Frontal cortex (tissue), 4 donors: ENCODE data around the gene FASN. TPM values are rescaled to one million over a fixed set of nuclear protein-coding genes. Genes with fewer than 3 reads are reported as not detected.
"Not testable (repeated sequence)": the region's sequence is repeated elsewhere in the genome, so short reads cannot be mapped to it uniquely, and the experiment has no call there.

ENCODE experiments used
- DNase-seq, 2 donors: peaks; one replicate each; pipeline ENCODE4 v3.0.0; 2012; ENCODE audit warnings: low spot score in 2 of 2
- FAIRE-seq: peaks from 2 replicates; lab custom pipeline; 2012; peaks lifted over from hg19 to GRCh38; lab: Jason Lieb, UNC
- total RNA-seq: library from RNA; depleted of rRNA; stranded (reverse); fragments of >200 nt; gene quantifications from one replicate; pipeline ENCODE4 v1.2.3, GENCODE V29; 2014
- donor health status: control.
- donor health status: control.
- donor health status: control.

FASN gene
- 92.1 TPM for total RNA-seq

DNA sequence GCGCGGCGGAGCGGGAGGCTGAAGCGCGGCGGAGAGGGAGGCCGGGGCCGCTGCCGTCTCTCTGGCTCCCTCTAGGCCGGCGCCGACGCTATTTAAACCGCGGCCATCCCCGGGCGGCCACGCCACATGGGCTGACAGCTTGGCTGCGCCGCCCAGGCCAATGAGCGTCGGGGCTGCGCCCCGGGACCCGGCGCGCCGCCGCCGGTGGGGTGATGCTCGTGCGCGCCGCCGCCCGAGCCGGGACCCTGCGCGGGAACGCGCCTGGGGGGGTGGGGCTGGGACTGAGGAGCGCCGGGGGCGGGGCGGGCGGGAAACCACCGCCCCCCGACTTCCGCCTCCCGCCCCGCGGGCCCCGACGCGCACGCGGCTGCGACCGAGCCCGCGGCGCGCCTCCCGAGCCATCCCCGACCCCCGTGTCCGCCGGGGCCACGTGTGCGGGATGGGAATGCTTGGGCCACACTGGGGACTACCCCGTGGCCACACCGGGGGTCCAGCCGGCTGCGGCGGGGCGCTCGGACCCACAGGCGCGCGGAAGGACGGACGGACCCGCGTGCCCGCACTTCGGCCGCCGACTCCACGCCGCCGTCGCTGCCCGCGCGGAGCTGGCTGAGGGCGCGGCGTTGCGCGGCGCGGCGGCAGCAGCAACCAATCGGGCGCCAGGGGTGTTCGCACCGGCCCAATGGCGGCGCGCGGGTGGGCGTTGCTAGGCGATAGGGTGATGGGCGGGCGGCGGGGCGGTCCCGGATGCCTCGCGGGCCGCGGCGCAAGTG, at the start of gene FASN:
TSS of gene FASN (minus strand) at position 68 of the 770 bp plus-strand sequence. CDS start 1,791 bp downstream, outside the sequence.
- no peak for FAIRE-seq
- DNase-seq = peak; percentile 100

DNA sequence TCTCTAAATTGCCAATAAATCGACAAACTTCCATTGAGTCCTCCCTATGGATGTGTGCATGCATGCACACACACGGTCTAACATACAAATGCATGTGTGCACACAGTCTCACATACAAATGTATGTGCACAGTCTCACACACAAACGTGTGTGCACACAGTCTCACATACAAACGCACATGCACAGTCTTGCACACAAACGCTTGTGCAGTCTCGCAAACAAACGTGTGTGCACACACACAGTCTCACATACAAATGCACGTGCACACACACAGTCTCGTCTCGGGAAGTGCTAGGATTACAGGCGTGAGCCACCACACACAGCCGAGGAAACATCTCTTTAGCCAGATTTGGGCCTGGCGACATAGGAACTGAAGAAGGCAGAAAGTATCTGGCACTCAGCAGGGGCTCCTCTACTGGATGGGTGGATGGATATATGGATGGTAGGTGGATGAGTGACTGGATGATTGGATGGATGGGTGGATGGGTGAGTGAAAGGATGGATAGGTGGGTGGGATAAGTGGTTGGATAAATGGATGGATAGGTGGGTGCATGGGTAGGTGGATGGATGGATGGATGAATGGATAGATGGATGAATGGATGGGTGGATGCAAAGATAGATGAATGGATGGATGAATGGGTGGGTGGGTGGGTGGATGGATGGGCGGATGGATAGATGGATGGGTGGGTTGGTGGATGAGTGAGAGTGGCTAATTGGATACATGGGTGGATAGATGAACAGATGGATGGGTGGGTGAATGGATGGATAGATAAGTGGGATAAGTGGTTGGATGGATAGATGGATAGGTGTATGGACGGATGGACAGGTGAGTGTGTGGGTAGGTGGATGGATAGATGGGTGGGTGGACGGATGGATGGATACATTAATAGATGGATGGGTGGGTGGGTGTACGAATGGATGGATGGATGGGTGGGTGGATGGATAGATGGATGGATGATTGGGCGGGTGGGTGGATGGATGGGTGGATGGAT, 48.9 kb upstream of the FASN start:
- FAIRE-seq = no peak

DNA sequence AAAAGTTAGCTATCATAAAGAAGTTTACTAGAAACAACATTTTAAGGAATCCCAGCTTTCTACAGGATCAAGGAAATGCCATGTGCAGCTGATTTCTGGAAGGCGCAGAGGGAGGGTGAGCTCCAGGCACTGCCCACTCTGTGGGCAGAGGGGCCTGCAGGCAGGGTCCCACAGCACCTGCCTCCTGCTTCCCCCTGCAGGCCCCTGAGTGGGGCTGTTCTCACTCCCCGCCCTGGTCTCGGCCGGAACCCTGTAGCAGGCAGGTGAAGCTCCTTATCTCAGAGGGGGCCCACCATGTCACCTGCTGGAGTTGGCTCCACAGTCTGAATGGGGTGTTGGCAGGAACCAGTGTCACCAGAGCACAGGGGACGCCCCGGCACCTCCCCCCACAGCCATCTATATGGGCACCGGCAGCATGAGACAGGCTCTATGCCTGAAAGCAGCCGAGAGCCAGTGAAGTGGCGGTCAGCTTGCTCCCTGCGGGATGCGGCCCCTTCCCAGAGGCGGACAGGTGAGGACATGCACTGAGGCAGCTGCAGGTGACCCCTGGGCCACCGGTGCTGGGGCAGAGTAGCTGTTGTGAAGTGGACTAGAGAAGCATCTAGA, 47.6 kb upstream of the FASN start:
- FAIRE-seq (no peak), DNase-seq (no peak)

More for the DNA sequence above, 48.9 kb upstream of the FASN start:
- no peak for DNase-seq

DNA sequence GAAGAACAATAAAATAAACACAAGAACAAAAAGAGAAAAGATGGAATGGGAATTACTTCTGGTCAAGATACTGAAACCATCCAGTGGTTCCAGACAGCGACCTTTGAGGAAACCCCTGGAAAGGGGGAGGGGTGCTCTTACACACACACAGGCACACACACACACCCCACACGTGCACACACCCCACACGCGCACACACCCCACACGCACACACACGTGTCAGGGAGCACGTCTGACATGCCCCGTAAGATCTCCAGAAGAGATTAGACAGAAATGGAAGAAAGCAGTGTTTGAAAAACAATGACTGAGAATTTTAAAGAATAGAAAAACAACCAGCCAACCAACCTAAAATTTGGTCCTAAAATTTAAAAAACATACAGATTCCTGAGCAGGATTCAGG, 45.3 kb upstream of the FASN start:
- no peak for FAIRE-seq
- DNase-seq = no peak

DNA sequence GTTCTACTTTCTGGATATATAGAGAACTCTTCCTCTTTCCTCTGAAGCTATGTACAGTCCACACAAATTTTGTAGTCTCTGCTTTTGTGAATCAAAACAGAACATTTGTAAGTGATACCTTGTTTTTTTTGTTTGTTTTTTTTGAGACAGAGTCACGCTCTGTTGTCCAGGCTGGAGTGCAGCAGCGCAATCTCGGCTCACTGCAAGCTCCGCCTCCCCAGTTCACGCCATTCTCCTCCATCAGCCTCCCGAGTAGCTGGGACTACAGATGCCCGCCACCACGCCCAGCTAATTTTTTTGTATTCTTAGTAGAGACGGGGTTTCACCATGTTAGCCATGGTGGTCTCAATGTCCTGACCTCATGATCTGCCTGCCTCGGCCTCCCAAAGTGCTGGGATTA, 41.9 kb upstream of the FASN start:
- FAIRE-seq, DNase-seq: not testable (repeated sequence)

DNA sequence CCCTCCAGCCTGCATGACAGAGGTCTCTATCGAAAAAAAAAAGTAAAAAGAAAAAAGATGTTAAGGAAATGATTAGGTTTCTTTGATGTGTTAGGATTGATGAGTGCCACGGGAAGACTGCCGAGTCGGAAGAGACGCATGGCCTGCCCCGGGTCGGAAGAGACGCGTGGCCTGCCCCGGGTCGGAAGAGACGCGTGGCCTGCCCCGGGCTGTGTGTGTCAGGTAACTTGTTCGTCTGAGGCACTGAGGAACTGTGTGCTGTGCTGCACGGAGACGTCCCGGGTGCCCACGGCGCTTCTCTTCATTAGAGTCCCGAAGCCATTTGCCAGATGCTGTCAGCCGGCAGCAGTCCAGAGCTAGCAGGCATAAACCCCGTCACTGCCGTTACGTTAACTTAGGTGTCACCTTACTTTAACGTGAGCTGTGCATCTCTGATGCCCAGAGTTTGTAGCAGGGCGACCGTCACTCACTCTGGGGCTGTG, 40.5 kb upstream of the FASN start:
- no peak for FAIRE-seq
- DNase-seq = no peak

DNA sequence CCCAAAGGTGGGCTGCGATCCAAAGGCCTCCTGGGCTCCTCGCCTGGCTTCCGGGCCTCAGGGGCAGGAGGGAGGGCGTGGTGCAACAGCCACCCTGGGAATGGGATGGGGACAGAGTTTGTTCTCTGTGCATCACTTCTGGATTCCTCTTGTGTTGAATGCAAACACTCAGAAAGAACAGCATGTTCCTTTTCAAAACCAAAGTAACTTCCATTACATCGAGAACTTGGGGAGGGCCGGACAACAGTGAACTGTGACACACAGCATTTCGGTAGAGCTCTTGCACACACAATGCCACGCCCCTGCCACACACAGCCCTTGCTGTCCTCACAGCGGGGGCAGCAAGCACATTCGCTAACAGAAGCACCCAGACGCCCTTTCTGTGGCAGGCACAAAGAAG, 36.1 kb upstream of the FASN start:
- DNase-seq (no peak), FAIRE-seq (no peak)

DNA sequence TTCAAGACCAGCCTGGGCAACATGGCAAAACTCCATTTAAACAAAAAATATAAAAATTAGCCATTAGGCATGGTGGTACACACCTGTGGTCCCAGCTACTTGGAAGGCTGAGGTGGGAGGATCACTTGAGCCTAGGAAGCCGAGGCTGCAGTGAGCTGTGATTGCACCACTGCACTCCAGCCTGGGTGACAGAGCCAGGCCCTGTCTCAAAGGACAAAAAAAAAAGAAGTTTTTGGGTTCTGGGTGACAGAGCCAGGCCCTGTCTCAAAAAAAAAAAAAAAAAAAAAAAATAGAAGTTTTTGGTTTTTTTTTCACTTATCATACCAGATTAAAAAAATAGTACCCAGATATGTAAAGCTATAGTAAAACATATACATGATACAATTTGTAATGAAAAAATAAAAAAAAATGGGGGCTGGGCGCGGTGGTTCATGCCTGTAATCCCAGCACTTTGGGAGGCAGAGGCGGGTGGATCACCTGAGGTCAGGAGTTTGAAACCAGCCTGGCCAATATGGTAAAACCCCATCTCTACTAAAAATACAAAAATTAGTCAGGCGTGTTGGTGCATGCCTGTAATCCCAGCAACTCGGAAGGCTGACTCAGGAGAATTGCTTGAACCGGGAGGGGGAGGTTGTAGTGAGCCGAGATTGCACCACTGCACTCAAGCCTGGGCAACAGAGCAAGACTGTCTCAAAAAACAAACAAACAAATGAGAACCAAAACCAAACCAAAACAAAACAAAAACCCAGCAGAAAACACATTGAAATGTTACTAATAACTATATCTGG, 35.3 kb upstream of the FASN start:
- not testable (repeated sequence) for DNase-seq, FAIRE-seq

DNA sequence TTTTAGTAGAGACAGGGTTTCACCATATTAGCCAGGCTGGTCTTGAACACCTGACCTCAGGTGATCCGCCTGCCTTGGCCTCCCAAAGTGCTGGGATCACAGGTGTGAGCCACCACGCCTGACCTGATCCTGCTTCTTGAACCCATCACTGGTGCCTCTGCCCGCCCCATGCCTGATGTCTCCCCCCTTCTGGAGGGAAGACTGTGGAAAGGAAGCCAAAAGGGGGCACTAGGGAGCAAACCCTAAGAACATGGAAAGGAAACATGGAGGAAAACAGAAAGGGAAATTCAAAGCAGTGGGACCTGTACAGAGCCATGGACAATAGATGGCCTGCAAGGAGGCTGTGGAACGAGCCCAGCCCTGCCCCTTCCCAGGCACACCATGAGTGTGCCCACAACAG, 31.1 kb upstream of the FASN start:
- DNase-seq = no peak
- no peak for FAIRE-seq

DNA sequence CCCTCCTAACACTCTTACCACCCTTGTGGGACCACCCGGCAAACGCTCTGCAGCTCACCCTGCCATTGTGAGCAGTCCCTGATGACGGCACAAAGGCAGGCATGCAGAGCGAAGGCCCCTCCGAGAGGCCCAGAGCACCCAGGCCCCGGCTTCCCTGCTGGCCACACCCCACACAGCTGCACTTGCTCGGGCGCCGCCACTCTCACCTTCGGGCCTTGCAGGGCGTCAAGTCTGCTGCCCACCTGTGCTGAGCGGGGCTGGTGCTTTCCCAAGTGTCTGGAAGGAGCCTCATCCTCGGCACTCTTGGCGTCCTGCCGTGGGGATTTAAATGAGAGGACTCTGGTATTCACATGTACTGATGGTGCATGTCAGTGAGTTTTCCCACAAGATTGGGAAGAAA, 30.3 kb upstream of the FASN start:
- DNase-seq = no peak
- no peak for FAIRE-seq

DNA sequence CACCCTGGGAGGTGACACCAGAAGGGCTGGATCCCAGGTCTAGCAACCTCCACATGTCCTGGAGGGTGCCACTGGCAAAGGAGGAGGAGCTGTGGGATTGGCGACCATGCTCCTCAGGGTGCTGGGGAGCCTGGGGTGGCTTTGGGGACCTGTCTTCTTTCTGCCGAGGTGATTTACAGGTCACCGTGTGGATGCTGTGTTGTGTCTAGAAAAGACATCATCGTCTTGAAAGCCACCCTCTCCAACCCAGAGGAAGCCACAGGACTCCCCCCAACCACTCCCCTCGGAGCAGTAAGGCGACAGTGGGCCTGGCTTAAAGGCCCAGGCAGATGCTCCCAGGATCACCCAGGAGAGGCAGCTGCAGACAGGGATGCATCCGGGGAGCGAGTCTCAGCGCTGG, 29.7 kb upstream of the FASN start:
- DNase-seq (no peak), FAIRE-seq (no peak)

DNA sequence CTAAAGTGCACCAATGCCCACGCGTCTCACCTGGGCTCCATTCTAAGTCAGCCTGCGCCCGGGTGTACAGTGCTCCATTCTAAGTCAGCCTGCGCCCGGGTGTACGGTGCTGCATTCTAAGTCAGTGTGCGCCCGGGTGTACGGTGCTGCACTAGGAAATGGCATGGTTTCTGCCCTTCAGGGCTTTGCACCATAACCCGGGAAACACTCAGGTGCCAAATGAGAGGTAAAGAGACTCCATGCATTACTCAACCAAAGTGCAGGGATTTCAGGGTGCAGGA, 29.2 kb upstream of the FASN start:
- FAIRE-seq = no peak

DNA sequence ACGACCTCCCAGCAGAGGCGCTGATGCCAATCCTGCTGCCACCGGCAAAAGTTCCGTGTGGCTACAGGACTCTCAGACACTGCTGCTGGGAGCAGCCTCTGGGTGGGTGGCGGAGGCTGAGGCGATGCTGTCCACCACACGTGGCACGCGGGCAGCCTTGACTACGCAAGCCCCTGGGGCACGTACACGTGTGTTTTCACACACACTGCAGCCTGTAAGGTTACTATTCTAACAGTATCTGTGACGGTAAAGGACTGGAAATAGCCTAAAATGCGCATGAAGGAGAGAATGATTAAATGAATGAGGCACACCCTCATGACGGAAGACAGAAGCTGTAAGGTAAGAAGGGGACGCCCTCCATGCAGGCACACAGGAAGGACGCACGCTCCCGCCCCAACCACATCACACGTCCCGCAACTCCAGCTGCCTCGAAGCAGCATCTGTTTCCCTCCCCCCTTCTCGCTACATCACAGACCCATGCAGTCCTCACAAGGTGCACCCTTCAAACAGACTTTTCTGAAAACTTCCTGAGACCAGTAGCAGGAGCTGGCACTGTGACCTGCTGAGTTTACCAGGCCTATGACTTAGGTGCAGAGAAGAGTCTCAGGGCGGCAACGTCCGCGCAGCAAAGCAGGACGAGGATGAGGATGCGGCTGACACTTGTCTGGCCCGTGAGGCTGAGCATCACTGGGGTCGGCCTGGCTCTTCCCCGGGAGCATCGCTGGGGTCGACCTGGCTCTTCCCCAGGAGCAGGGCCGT, 28.7 kb upstream of the FASN start:
- no peak for FAIRE-seq
- DNase-seq = no peak

More for the DNA sequence above, 29.2 kb upstream of the FASN start:
- no peak for DNase-seq

DNA sequence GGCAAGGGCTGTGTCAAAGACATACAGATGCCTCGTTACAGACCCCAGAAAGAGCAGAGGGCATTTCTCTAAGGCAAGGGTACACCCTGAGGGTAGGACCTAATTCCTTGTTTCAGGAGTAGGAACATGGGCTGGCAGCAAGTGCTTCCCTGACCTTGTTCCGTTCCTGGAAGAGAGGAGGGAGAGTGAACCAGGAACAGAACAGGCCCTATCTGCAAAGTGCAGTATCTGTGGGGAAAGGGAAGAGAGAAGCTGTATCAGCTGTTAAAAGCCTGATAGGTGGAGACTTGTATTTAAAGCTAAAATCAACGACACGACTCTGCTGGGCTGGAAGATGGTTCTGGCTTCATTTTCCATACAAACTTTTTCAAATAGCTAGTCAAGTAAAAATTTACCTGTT, 26.1 kb upstream of the FASN start:
- FAIRE-seq (no peak), DNase-seq (no peak)

DNA sequence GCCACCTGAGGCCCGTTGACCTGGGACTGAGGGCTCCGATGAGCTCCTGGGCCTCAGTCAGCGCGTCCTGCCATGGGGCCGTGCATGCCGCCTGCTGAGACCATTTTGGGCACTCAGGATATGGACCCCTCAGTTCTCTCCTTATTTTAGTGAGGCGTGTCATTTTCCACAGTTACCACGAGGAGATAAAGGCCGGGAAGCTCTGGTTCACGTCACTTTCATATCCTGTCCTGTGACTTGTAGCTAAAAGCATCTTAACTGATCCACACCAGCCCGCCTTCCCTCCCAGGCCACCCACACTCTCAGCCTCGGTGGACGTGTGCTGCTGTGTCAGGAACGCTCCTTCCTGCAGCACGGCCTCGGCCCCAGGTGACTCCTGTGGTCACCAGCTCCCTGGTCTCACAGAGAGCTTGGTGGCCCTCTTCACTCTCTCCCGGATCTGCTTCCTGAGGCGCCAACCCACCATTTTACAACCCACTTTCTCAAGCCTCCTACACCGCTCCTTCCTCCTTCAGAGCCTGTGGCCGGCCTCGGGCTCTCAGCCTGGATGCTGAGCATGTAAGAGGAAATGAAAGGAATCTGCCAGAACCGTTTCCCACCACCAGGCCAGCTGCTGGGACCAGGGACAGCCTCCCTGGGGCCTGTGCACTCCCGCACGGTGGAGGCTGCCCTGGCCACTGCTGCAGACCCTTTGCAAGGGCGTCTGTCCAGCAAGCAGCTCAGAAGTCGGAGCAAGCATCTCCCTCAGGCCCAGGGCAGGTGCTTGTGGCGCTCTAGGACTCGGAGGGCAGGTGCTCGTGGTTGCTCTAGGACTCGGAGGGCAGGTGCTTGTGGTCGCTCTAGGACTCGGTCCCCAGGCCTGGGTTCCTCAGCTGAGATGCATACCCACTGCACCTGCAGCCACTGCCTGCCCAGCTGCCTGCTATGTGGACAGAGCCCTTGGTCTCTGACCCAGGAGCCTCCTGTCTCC, 23.9 kb upstream of the FASN start:
- FAIRE-seq (no peak), DNase-seq (no peak)

DNA sequence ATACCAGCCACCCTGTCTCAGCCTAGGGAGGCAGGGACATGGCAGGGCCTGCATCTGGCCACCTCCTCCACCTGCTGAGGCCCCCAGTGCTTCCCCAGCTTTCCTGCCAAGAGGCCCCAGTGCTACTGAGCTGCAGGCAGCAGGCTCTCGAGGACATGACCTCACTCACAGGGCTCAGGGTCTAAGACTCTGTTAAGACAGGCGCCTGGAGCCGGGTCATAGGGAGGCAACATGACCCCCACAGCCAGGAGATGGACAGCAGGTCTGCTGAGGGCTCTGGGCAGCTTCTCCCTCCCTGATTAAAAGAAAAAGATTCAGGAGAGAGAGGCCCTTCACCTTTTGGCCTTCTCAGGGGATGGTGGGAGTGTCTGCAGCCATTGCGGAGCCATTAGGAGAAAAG, 23.2 kb upstream of the FASN start:
- DNase-seq (no peak), FAIRE-seq (no peak)

DNA sequence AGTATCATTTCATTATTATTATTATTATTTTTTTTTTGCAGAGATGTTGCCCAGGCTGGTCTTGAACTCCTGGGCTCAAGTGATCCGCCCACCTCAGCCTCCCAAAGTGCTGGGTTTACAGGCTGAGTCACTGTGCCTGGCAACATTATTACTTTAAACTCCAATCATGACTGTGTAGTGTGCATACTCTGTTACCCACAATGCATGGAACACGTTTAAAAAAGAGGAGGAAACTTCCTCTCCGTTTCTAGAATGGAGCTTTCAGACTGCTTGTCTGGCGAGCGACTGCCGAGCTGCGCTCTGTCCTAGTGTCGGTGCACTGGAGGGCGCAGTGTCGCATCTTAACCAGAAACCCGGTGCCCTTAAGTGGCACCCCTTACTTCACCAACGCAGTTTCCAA, 22.1 kb upstream of the FASN start:
- no peak for FAIRE-seq
- DNase-seq = no peak

DNA sequence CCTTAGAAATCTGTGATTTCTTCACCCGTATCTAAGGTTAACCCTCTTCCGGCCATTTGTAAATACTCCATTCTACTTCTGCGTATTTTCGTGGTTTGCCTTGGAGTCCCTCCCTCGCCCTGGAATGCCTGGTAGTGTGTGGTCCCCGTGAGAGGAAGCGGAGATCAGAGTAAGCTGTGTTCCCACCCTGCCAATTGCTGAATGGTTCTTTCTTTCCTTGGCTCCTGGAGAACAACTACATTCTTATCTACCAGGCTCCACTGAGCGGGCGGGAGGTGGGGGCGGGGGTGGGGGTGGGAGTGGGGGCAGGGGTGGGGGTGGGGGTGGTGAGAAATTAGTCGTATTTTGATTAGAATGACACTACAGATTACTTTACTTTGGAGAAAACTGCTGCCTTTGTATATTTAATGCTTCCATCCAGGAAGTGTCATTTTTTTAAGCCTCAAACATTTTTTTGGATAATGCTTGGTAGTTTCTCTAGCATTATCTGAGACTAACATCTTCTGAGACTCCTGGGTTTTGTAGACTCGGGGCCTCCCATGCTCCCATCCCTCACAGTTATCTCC, 20.9 kb upstream of the FASN start:
- no peak for FAIRE-seq
- DNase-seq = no peak
